ENCODE measurements around the gene PTGES3L.
"Not testable (repeated sequence)": the region's sequence is repeated elsewhere in the genome, so short reads cannot be mapped to it uniquely, and the experiment has no call there.

Gene PTGES3L

DNA sequence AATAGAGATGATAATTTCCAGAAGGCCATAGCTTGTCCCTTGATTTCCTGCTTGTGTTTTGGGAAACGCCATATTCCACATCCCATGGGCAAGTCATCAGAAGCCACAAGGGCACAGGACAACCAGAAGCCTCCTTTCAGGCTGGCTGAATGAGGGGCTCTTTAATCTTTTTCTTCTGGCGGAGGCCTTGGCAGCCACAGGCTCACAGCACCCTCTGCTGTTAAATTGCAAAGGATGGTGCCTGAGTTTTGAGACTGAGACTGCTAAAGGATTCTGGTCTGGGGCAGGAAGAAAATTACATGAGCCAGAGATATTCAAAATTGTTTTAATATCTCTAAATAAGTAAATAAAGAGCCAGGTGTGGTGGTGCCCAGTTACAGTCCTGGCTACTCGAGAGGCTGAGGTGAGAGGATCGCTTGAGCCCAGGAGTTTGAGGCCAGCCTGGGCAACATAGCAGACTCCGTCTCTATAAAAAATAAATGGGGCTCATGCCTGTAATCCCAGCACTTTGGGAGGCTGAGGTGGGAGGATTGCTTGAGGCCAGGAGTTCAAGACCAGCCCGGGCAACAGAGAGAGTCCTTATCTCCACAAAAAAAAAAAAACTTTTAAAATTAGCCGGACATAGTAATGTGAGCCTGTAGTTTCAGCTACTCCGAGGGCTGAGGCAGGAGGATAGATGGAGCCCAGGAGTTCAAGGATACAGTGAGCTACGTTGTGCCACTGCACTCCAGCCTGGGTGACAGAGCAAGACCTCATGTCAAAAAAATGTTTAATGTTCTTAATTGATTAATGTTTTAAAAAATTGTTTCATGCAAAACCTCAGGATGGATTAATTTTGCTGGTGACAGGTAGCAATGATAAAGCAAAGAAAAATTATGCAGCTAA is 41.9 kb downstream of the PTGES3L start:
- peaks cover 14 to 26% of the 10 kb centered on the region in 2 donors for H3K27me3 Mint-ChIP-seq
- no peak for DNase-seq
- peak overlapping the region in 1 of 2 donors; percentile 33 for H3K27ac Mint-ChIP-seq
- H3K9me3 Mint-ChIP-seq = no peaks in the 10 kb centered on the region
- H3K4me3 Mint-ChIP-seq = no peak overlapping the region
- no peaks in the 10 kb centered on the region for H3K4me1 Mint-ChIP-seq (ENCODE audit: low read depth in 2 of 2)
- H3K36me3 Mint-ChIP-seq (ENCODE audit: insufficient read depth) = no peaks in the 10 kb centered on the region
- ATAC-seq (replicated peaks) = no peak

DNA sequence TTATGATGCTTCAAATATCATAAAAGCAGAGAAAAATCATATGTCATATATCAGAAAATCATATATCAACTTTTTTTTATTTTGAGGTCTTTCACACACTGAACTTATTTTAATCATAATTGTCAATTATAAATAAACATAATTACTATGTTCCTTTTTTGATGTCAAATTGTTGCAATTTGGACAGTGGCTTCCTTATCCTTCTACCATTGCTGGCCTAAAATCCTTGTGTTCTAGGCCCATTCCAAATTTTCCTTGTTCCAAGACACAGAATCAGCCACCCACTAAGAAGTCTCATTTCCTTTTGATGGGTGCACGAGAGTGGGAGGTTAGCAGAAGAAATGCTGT is 50.4 kb downstream of the PTGES3L start:
- ATAC-seq (replicated peaks) = no peak
- no peak overlapping the region for H3K4me3 Mint-ChIP-seq
- no peaks in the 10 kb centered on the region for H3K4me1 Mint-ChIP-seq (ENCODE audit: low read depth in 2 of 2)
- no peak for DNase-seq
- H3K36me3 Mint-ChIP-seq (ENCODE audit: insufficient read depth) = no peaks in the 10 kb centered on the region
- no peak overlapping the region for H3K27ac Mint-ChIP-seq
- no peaks in the 10 kb centered on the region for H3K9me3 Mint-ChIP-seq
- H3K27me3 Mint-ChIP-seq = peaks cover 14 to 24% of the 10 kb centered on the region in 2 donors

DNA sequence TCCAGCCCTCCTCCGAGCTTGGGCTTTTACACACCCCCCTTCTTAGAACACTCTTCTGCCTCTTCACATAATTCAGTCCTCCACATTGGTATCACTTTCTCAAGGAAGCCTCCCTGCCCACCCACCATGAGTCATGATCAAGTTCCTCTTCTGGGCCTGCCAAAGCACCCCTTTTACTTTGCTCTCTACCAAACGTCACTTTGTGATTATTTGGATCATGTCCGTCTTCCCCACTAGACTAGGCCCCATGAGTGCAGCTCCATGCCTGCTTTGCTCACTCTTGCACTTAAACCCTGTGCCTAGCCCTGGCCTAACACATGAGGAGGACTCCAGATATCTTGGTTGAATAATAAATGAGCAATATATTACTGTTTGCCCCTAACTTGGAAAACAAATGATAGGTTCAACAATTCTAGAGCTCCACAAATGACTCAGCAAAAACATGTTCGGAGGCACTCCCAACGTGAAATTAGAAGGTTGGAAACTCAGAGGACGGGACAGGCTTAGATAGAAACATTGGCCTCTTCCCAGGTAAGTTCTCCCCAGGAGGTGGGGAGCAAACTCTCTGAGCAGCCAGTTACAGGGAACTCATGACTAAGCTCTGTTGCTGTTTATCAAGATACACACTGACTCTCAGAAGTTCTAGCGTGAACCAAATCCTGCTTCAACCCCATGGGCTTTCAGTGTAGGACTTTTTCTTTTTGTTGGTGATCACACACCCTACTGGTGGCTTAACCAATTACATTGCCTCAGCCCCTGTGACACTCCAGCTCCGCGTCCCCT is 51.0 kb downstream of the PTGES3L start:
- peak; percentile 32 for ATAC-seq (replicated peaks)
- no peak overlapping the region for H3K4me3 Mint-ChIP-seq
- no peaks in the 10 kb centered on the region for H3K9me3 Mint-ChIP-seq
- no peaks in the 10 kb centered on the region for H3K36me3 Mint-ChIP-seq (ENCODE audit: insufficient read depth)
- H3K4me1 Mint-ChIP-seq (ENCODE audit: low read depth in 2 of 2) = no peaks in the 10 kb centered on the region
- peaks cover 9 to 19% of the 10 kb centered on the region in 2 donors for H3K27me3 Mint-ChIP-seq
- DNase-seq = no peak
- no peak overlapping the region for H3K27ac Mint-ChIP-seq

DNA sequence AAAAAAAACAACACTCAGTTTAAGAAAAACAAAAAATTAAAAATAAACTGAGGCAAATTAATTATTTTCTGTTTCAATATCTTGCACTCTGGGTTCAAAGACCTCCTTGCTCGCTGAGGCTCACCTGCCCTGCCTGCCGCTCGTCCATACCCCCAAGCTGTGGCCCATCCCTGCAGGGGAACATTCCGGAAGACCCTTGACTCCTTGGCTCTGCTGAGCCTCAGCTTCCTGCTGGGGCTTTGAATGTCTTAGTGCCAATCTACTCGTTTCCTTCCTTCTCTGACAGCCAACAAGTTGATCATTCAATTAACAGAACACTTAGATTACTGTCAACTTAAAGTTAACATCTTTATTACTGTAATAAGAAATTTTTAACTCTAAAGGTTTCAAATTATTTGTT is 55.0 kb downstream of the PTGES3L start:
- no peaks in the 10 kb centered on the region for H3K4me1 Mint-ChIP-seq (ENCODE audit: low read depth in 2 of 2)
- no peak overlapping the region for H3K27ac Mint-ChIP-seq
- no peak overlapping the region for H3K4me3 Mint-ChIP-seq
- H3K36me3 Mint-ChIP-seq (ENCODE audit: insufficient read depth) = no peaks in the 10 kb centered on the region
- DNase-seq (no peak), ATAC-seq (replicated peaks) (no peak)
- no peaks in the 10 kb centered on the region for H3K9me3 Mint-ChIP-seq
- H3K27me3 Mint-ChIP-seq = peaks cover 25 to 36% of the 10 kb centered on the region in 2 donors

DNA sequence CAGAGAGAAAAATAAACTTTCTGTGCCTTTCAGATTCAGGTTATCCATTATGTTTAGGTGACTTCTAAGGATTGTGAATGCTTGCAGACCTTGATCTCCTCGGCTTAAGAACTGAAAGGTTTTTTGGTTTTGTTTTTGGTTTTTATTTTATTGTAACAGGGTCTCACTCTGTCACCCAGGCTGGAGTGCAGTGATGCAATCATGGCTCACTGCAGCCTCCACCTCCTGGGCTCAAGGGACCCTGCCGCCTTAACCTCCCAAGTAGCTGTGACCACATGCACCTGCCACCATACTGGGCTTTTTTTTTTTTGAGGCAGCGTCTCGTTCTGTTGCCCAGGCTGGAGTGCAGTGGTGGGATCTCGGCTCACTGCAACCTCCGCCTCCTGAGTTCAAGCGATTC is 56.4 kb downstream of the PTGES3L start:
- H3K27me3 Mint-ChIP-seq = peaks cover 29 to 39% of the 10 kb centered on the region in 2 donors
- H3K4me3 Mint-ChIP-seq; ATAC-seq (replicated peaks); H3K4me1 Mint-ChIP-seq (ENCODE audit: low read depth in 2 of 2); H3K27ac Mint-ChIP-seq; H3K9me3 Mint-ChIP-seq; H3K36me3 Mint-ChIP-seq (ENCODE audit: insufficient read depth); DNase-seq: not testable (repeated sequence)

GRCh38 chr17:42922294-42922693 is 57.6 kb downstream of the PTGES3L start:
- no peak overlapping the region for H3K27ac Mint-ChIP-seq
- H3K27me3 Mint-ChIP-seq = peaks cover 32 to 35% of the 10 kb centered on the region in 2 donors
- DNase-seq (no peak), ATAC-seq (replicated peaks) (no peak)
- H3K4me1 Mint-ChIP-seq (ENCODE audit: low read depth in 2 of 2) = no peaks in the 10 kb centered on the region
- no peak overlapping the region for H3K4me3 Mint-ChIP-seq
- H3K9me3 Mint-ChIP-seq = no peaks in the 10 kb centered on the region
- H3K36me3 Mint-ChIP-seq (ENCODE audit: insufficient read depth) = no peaks in the 10 kb centered on the region

GRCh38 chr17:42920922-42921321 is 59.0 kb downstream of the PTGES3L start:
- no peak for ATAC-seq (replicated peaks)
- no peaks in the 10 kb centered on the region for H3K36me3 Mint-ChIP-seq (ENCODE audit: insufficient read depth)
- no peak overlapping the region for H3K4me3 Mint-ChIP-seq

DNA sequence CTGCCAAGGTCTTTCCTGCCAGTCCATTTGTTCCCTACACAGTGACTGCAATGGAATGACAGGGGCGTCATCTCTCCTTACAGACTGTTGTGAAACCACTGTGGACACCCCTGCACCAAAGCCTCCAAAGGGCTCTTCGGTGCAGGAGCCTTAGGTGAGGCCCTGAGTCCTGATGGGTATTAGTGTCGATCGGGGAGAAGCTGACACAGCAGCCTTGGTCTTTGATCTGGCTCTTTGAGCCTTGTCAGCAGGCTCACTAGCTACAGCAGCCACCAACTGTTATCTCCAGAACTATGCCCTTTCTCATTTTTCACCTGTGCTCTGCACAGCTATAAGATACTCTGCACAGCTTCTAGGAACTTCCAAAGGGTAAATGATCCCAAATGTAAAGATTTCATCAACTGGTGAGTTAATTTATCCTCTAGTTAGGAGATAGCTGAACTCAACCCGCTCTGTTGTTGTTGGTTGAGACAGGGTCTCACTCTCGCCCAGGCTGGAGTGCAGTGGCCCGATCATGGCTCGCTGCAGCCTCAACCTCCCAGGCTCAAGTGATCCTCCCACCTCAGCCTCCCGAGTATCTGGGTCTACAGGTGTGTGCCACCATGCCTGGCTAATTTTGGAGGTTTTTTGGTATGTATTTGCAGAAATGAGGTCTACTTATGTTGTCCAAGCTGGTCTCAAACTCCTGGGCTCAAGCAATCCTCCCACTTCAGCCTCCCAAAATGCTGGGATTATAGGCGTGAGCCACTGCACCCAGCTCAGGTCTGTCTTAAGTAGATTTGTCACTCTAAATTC is 59.6 kb downstream of the PTGES3L start:
- no peak for ATAC-seq (replicated peaks)

More at GRCh38 chr17:42920922-42921321, 59.0 kb downstream of the PTGES3L start:
- DNase-seq = no peak
- Mint-ChIP-seq H3K9me3 (no peaks in the 10 kb centered on the region), H3K4me1 (ENCODE audit: low read depth in 2 of 2) (no peaks in the 10 kb centered on the region), H3K27me3 (peaks cover 33 to 35% of the 10 kb centered on the region in 2 donors), H3K27ac (no peak overlapping the region)

GRCh38 chr17:42919522-42920077 is 60.3 kb downstream of the PTGES3L start:
- not testable (repeated sequence) for ATAC-seq (replicated peaks); DNase-seq; H3K9me3 Mint-ChIP-seq; H3K4me3 Mint-ChIP-seq; H3K27ac Mint-ChIP-seq; H3K36me3 Mint-ChIP-seq (ENCODE audit: insufficient read depth); H3K4me1 Mint-ChIP-seq (ENCODE audit: low read depth in 2 of 2)
- H3K27me3 Mint-ChIP-seq = peaks cover 33 to 35% of the 10 kb centered on the region in 2 donors

More for the DNA sequence above, 59.6 kb downstream of the PTGES3L start:
- Mint-ChIP-seq H3K9me3 (no peaks in the 10 kb centered on the region), H3K4me1 (ENCODE audit: low read depth in 2 of 2) (no peaks in the 10 kb centered on the region), H3K36me3 (ENCODE audit: insufficient read depth) (no peaks in the 10 kb centered on the region), H3K27ac (no peak overlapping the region), H3K27me3 (peaks cover 33 to 35% of the 10 kb centered on the region in 2 donors), H3K4me3 (no peak overlapping the region)
- no peak for DNase-seq

- Mint-ChIP-seq H3K4me3 (no peak overlapping the region), H3K36me3 (ENCODE audit: insufficient read depth) (no peaks in the 10 kb centered on the region), H3K27ac (no peak overlapping the region), H3K27me3 (peaks cover 33 to 35% of the 10 kb centered on the region in 2 donors), H3K9me3 (no peaks in the 10 kb centered on the region), H3K4me1 (ENCODE audit: low read depth in 2 of 2) (no peaks in the 10 kb centered on the region)
- DNase-seq = no peak
- ATAC-seq (replicated peaks) = no peak
Measured at GRCh38 chr17:42918902-42919521, 60.9 kb downstream of the PTGES3L start.
